ENCODE results near the gene TMEM255B.

DNA sequence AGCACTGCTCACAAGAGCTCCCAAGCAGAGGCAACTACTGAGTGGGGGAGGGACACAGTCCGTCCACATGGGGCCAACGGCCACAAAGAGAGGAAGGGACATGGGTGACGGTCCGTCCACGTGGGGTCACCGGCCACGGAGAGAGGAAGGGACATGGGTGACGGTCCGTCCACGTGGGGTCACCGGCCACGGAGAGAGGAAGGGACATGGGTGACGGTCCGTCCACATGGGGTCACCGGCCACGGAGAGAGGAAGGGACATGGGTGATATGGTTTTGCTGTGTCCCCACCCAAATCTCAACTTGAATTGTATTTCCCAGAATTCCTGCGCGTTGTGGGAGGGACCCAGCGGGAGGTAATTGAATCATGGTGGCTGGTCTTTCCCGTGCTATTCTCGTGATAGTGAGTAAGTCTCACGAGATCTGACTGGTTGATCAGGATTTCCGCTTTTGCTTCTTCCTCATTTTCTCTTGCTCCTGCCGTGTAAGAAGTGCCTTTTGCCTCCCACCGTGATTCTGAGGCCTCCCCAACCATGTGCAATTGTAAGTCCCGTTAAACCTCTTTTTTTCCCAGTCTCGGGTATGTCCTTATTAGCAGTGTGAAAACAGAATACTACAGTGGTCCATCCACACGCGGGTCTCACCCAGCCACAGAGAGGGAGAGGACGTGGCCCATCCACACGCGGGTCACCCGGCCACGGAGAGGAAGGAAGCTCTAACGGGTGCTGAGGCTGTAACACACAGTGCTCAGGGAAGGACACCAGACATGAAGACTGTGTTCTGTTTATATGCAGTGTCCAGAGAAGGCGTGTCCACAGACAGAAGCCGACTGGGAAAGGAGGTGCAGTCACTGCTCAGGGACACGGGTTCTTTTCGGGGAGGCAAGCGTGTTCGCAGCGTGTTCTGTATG lies 56.4 kb downstream of the TMEM255B start:
- TF ChIP-seq EMX1 (CRISPR knock-in tag; IDR thresholded peaks at IDR 0.05) (no peak), FOXJ3 (CRISPR knock-in tag; IDR thresholded peaks at IDR 0.05; ENCODE audit: borderline replicate concordance) (no peak), CTCF (IDR thresholded peaks at IDR 0.05) (no peak), PRDM15 (CRISPR knock-in tag; IDR thresholded peaks at IDR 0.05) (no peak), E2F1 (CRISPR knock-in tag; IDR thresholded peaks at IDR 0.05) (no peak), AFF4 (CRISPR knock-in tag; IDR thresholded peaks at IDR 0.05; ENCODE audit: borderline replicate concordance) (no peak), IRF1 (CRISPR knock-in tag; IDR thresholded peaks at IDR 0.05) (no peak), ESRRA (CRISPR knock-in tag; IDR thresholded peaks at IDR 0.05; ENCODE audit: borderline replicate concordance) (no peak), SMAD3 (CRISPR knock-in tag; IDR thresholded peaks at IDR 0.05; ENCODE audit: borderline replicate concordance) (no peak), NFYB (CRISPR knock-in tag; conservative IDR thresholded peaks at IDR 0.05; ENCODE audit: low read depth) (no peak)
